Neural crest cell (in vitro differentiated cells): Measurements from ENCODE around the gene FCF1. TPM values are rescaled to one million over a fixed set of nuclear protein-coding genes. Genes with fewer than 3 reads are reported as not detected.

Experiments
- DNase-seq: peaks from one replicate; pipeline ENCODE4 v3.0.0; 2021; ENCODE audit warnings: low read depth, mixed read lengths, low spot score
- H3K27ac Mint-ChIP-seq: one replicate; pipeline ENCODE4 v1.8.0; 2021; ENCODE audit warnings: mild to moderate bottlenecking, mixed read lengths; ENCODE audit not compliant: unreplicated experiment
- H3K27me3 Mint-ChIP-seq: 2 replicates; pipeline ENCODE4 v1.8.0; 2021; ENCODE audit warnings: low read depth, mild to moderate bottlenecking, mixed read lengths
- H3K36me3 Mint-ChIP-seq: 2 replicates; pipeline ENCODE4 v1.8.0; 2021; ENCODE audit warnings: low read depth, mild to moderate bottlenecking, mixed read lengths
- H3K4me1 Mint-ChIP-seq: 2 replicates; pipeline ENCODE4 v1.8.0; 2021; ENCODE audit warnings: mixed read lengths
- H3K4me3 Mint-ChIP-seq: one replicate; pipeline ENCODE4 v1.8.0; 2021; ENCODE audit warnings: mild to moderate bottlenecking, mixed read lengths
- H3K9me3 Mint-ChIP-seq: 2 replicates; pipeline ENCODE4 v1.8.0; 2021; ENCODE audit warnings: mixed read lengths
- total RNA-seq: library from RNA; stranded (reverse); gene quantifications from 2 replicates; pipeline ENCODE4 v1.2.1, GENCODE V29; 2021
- TF ChIP-seq, protein P1 (sequence below): fragments of 200-600 bp; sonication (generic); conservative IDR thresholded peaks from 2 replicates; pipeline ENCODE4 v1.5.0; 2021; ENCODE audit warnings: antibody characterized with exemption, mild to moderate bottlenecking

The FCF1 gene
- total RNA-seq, 1 donor from 2014 or later, result 53.3 TPM

GRCh38 chr14:74669846-74670245, 43.1 kb upstream of the FCF1 start:
- no peak for DNase-seq
- H3K36me3 Mint-ChIP-seq, result no peaks in the 10 kb centered on the region
- TF ChIP-seq, protein P1, sequence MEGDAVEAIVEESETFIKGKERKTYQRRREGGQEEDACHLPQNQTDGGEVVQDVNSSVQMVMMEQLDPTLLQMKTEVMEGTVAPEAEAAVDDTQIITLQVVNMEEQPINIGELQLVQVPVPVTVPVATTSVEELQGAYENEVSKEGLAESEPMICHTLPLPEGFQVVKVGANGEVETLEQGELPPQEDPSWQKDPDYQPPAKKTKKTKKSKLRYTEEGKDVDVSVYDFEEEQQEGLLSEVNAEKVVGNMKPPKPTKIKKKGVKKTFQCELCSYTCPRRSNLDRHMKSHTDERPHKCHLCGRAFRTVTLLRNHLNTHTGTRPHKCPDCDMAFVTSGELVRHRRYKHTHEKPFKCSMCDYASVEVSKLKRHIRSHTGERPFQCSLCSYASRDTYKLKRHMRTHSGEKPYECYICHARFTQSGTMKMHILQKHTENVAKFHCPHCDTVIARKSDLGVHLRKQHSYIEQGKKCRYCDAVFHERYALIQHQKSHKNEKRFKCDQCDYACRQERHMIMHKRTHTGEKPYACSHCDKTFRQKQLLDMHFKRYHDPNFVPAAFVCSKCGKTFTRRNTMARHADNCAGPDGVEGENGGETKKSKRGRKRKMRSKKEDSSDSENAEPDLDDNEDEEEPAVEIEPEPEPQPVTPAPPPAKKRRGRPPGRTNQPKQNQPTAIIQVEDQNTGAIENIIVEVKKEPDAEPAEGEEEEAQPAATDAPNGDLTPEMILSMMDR, result no peak

DNA sequence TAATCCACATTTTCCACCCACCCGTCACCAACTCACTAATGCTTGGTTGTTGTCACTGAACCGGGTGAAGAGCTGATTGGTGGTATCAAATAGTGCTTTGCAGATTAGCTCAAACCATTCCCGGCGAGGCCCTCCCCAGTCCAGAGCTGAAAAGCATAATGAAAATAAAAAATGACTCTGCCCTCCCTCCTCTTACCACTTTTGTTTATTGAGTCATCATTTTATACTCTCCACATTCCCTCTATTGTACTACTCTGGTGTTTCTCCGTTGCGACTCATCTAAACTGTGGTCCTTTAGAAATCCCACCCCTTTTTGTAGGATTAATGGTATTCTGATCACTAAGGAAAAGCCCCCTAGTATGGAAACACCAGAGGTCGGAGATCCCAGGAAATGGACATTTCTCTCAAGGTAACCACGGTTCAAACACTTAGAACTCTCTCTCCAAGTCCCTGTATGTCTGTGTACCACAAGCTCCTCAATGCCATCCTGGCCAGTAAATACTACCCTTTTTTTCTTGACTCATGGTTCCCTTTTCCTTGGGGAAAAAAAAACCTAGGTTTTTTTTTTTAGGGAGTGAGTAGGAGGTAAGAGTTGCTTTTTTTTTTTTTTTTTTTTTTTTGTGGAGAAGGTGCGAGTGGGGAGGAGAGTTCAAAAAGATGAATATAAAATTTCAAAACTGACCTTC, 42.1 kb upstream of the FCF1 start:
- Mint-ChIP-seq H3K9me3 (no peaks in the 10 kb centered on the region), H3K36me3 (no peaks in the 10 kb centered on the region), H3K27me3 (no peaks in the 10 kb centered on the region), H3K27ac (no peak overlapping the region), H3K4me3 (no peak overlapping the region), H3K4me1 (no peaks in the 10 kb centered on the region)
- TF ChIP-seq, protein P1, result no peak
- DNase-seq, result no peak

More at GRCh38 chr14:74669846-74670245, 43.1 kb upstream of the FCF1 start:
- H3K27ac Mint-ChIP-seq, result no peak overlapping the region
- no peak overlapping the region for H3K4me3 Mint-ChIP-seq
- H3K9me3 Mint-ChIP-seq, result no peaks in the 10 kb centered on the region
- no peaks in the 10 kb centered on the region for H3K4me1 Mint-ChIP-seq
- H3K27me3 Mint-ChIP-seq, result no peaks in the 10 kb centered on the region

- no peaks in the 10 kb centered on the region for H3K27me3 Mint-ChIP-seq
- no peaks in the 10 kb centered on the region for H3K36me3 Mint-ChIP-seq
- DNase-seq, result no peak
- no peaks in the 10 kb centered on the region for H3K4me1 Mint-ChIP-seq
- TF ChIP-seq, protein P1, result no peak
- no peak overlapping the region for H3K27ac Mint-ChIP-seq
- H3K4me3 Mint-ChIP-seq, result no peak overlapping the region
- H3K9me3 Mint-ChIP-seq, result no peaks in the 10 kb centered on the region
These were observed 41.2 kb upstream of the FCF1 start for GRCh38 chr14:74671789-74672188.

GRCh38 chr14:74673768-74674167, 39.2 kb upstream of the FCF1 start:
- TF ChIP-seq, protein P1, result no peak
- no peaks in the 10 kb centered on the region for H3K27me3 Mint-ChIP-seq
- H3K27ac Mint-ChIP-seq, result no peak overlapping the region
- H3K4me3 Mint-ChIP-seq, result no peak overlapping the region
- H3K9me3 Mint-ChIP-seq, result no peaks in the 10 kb centered on the region
- H3K36me3 Mint-ChIP-seq, result no peaks in the 10 kb centered on the region
- H3K4me1 Mint-ChIP-seq, result no peaks in the 10 kb centered on the region
- no peak for DNase-seq

GRCh38 chr14:74675219-74675618, 37.7 kb upstream of the FCF1 start:
- H3K27ac Mint-ChIP-seq, result no peak overlapping the region
- H3K27me3 Mint-ChIP-seq, result no peaks in the 10 kb centered on the region
- no peaks in the 10 kb centered on the region for H3K9me3 Mint-ChIP-seq
- H3K4me1 Mint-ChIP-seq, result no peaks in the 10 kb centered on the region
- H3K4me3 Mint-ChIP-seq, result no peak overlapping the region
- DNase-seq, result no peak
- TF ChIP-seq, protein P1, result no peak
- no peaks in the 10 kb centered on the region for H3K36me3 Mint-ChIP-seq
